Measurements from ENCODE around the gene TAF4.

Gene TAF4

DNA sequence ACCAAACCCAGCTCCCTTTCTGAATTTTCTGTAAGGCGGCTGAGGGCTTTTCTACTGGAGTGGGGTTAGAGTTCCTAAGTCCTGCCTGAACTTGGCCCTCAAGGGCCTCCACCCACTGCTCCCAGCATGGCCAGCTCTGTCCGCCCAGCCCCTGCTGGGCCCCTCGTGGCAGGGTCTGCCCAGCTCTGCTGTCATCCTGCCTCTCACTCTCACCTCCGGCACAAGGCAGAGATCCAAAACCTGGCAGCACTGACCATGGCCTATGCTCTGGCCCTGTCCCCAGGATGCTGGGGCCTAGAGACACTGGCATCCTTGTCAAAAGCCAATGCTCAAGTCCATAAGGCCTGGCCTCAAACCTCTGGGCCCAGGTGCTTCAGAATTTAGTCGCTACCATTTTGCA is 61.1 kb downstream of the TAF4 start:
- no peaks in the 10 kb centered on the region for H3K79me2 ChIP-seq (ENCODE audit: insufficient read depth, low read length)
- H2AFZ ChIP-seq (ENCODE audit: low read depth, low read length, severe bottlenecking), result no peak overlapping the region
- no peak overlapping the region for H3K4me2 ChIP-seq (ENCODE audit: low read depth, low read length, poor library complexity, severe bottlenecking)
- H3K9me2 ChIP-seq (replicated peaks; ENCODE audit: insufficient read depth, low read length), result no peaks in the 10 kb centered on the region
- H3K9me3 ChIP-seq (ENCODE audit: insufficient read depth, low read length), result no peaks in the 10 kb centered on the region
- H3K27me3 ChIP-seq (ENCODE audit: low read length), result no peaks in the 10 kb centered on the region
- no peaks in the 10 kb centered on the region for H3K36me3 ChIP-seq (ENCODE audit: low read length)
- H3K27ac ChIP-seq (ENCODE audit: low read depth, low read length), result no peak overlapping the region
- no peaks in the 10 kb centered on the region for H3F3A ChIP-seq (ENCODE audit: insufficient read depth)
- no peak overlapping the region for H3K9ac ChIP-seq (ENCODE audit: low read length)
- H4K20me1 ChIP-seq (ENCODE audit: low read depth, low read length), result no peaks in the 10 kb centered on the region
- H3K4me3 ChIP-seq (ENCODE audit: insufficient read depth, low read length, poor library complexity, severe bottlenecking), result no peak overlapping the region
- TF ChIP-seq EZH2phosphoT487 (conservative IDR thresholded peaks at IDR 0.05; ENCODE audit: low read length), result no peak
- TF ChIP-seq, protein P1, sequence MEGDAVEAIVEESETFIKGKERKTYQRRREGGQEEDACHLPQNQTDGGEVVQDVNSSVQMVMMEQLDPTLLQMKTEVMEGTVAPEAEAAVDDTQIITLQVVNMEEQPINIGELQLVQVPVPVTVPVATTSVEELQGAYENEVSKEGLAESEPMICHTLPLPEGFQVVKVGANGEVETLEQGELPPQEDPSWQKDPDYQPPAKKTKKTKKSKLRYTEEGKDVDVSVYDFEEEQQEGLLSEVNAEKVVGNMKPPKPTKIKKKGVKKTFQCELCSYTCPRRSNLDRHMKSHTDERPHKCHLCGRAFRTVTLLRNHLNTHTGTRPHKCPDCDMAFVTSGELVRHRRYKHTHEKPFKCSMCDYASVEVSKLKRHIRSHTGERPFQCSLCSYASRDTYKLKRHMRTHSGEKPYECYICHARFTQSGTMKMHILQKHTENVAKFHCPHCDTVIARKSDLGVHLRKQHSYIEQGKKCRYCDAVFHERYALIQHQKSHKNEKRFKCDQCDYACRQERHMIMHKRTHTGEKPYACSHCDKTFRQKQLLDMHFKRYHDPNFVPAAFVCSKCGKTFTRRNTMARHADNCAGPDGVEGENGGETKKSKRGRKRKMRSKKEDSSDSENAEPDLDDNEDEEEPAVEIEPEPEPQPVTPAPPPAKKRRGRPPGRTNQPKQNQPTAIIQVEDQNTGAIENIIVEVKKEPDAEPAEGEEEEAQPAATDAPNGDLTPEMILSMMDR (IDR thresholded peaks at IDR 0.05; ENCODE audit: insufficient read depth, low read length, poor library complexity, severe bottlenecking), result no peak

DNA sequence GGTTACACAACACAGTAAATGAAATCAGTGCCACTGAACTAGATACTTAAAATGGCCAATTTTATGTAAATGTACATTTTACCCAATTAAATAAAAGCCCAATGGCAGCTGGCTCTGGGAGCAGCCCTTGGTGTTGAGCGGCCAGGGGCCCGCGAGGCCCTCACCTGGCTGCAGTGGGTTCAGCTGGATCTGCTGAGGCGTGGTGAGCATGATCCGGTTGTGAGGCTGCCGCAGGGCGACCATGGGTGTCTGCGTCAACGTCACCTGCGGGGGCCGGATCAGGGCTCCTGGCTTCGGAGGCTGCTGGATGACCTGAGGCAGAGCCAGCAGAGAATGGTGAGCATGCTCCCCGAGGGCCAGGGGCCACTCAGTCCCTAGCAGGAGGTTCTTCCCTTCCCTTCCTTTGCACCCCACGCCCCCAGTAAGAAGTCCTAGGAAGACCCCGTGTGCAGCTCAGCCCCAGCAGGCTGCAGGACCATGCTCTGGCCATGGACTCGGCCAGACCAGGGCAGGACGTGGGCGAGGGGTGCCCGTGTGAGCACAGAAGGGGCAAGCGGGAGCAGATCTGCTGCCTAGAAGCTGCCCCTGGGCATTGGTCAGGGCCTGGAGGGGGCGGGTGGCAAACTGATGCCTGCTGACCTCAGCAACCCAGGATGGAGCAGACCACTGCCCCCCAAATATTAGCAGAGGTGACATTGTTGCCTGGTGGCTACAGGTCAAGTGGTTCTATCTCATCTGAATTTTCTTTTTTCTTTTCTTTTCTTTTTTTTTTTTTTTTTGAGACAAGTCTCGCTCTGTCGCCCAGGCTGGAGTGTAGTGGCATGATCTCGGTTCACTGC is 61.9 kb downstream of the TAF4 start:
- no peak overlapping the region for H3K27ac ChIP-seq (ENCODE audit: low read depth, low read length)
- no peaks in the 10 kb centered on the region for H3K36me3 ChIP-seq (ENCODE audit: low read length)
- H3K4me3 ChIP-seq (ENCODE audit: insufficient read depth, low read length, poor library complexity, severe bottlenecking), result no peak overlapping the region
- H3K9me3 ChIP-seq (ENCODE audit: insufficient read depth, low read length), result no peaks in the 10 kb centered on the region
- no peak overlapping the region for H3K9ac ChIP-seq (ENCODE audit: low read length)
- no peaks in the 10 kb centered on the region for H3K9me2 ChIP-seq (replicated peaks; ENCODE audit: insufficient read depth, low read length)
- H3K27me3 ChIP-seq (ENCODE audit: low read length), result no peaks in the 10 kb centered on the region
- H3K4me2 ChIP-seq (ENCODE audit: low read depth, low read length, poor library complexity, severe bottlenecking), result no peak overlapping the region
- H3F3A ChIP-seq (ENCODE audit: insufficient read depth), result no peaks in the 10 kb centered on the region
- TF ChIP-seq, protein P1 (IDR thresholded peaks at IDR 0.05; ENCODE audit: insufficient read depth, low read length, poor library complexity, severe bottlenecking), result no peak
- no peak for TF ChIP-seq EZH2phosphoT487 (conservative IDR thresholded peaks at IDR 0.05; ENCODE audit: low read length)
- no peaks in the 10 kb centered on the region for H3K79me2 ChIP-seq (ENCODE audit: insufficient read depth, low read length)
- H2AFZ ChIP-seq (ENCODE audit: low read depth, low read length, severe bottlenecking), result no peak overlapping the region
- no peaks in the 10 kb centered on the region for H4K20me1 ChIP-seq (ENCODE audit: low read depth, low read length)

DNA sequence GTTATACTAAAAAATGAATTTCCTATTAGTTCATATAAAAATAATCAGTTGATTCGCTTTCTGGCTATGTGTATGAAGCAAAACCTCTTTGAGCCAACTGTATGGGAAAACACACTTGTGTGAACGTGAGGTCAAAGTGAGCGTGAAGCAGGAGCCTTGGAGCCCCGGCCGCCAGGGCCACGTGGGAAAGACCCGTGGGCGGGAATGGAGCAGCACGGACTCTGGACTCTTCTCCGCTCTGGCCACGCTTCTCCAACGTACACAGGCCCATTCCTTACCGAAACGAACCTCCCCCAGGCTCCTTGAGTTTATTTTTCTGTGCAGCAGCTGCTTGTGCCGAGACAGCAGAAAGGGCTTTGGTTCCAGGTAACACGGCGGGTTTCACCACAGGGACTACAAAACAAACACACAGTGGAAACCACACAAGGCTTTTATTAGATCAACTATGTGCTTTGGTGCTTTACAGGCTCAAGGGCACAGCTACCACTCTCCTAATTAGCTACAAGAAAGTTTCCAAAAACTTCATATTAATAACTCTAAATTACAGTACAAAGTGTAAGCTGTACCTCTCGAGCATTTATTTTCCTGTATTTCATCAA is 62.7 kb downstream of the TAF4 start:
- Histone ChIP-seq H3K9me3 (ENCODE audit: insufficient read depth, low read length) (no peaks in the 10 kb centered on the region), H4K20me1 (ENCODE audit: low read depth, low read length) (no peaks in the 10 kb centered on the region), H3K4me3 (ENCODE audit: insufficient read depth, low read length, poor library complexity, severe bottlenecking) (no peak overlapping the region), H3K9me2 (replicated peaks; ENCODE audit: insufficient read depth, low read length) (no peaks in the 10 kb centered on the region), H2AFZ (ENCODE audit: low read depth, low read length, severe bottlenecking) (no peak overlapping the region), H3K36me3 (ENCODE audit: low read length) (no peaks in the 10 kb centered on the region), H3F3A (ENCODE audit: insufficient read depth) (no peaks in the 10 kb centered on the region), H3K79me2 (ENCODE audit: insufficient read depth, low read length) (no peaks in the 10 kb centered on the region), H3K27ac (ENCODE audit: low read depth, low read length) (no peak overlapping the region), H3K27me3 (ENCODE audit: low read length) (no peaks in the 10 kb centered on the region), H3K4me2 (ENCODE audit: low read depth, low read length, poor library complexity, severe bottlenecking) (no peak overlapping the region), H3K9ac (ENCODE audit: low read length) (no peak overlapping the region)
- TF ChIP-seq EZH2phosphoT487 (conservative IDR thresholded peaks at IDR 0.05; ENCODE audit: low read length), result no peak
- TF ChIP-seq, protein P1 (IDR thresholded peaks at IDR 0.05; ENCODE audit: insufficient read depth, low read length, poor library complexity, severe bottlenecking), result no peak
